Heart left ventricle (tissue), 16 donors: ENCODE measurements around the gene KIF26A. TPM values are rescaled to one million over a fixed set of nuclear protein-coding genes. Genes with fewer than 3 reads are reported as not detected.

Experiments used
- ATAC-seq, 4 donors: fragments of 200-7000 bp; cut with Tn5 transposase; one replicate each; pipeline ENCODE4 v1.9.1; 2020 to 2022; ENCODE audit warnings: moderate library complexity in 4 of 4, mild to moderate bottlenecking in 3 of 4, moderate number of reproducible peaks in 1 of 4
- DNase-seq, 5 donors: peaks; one replicate each; pipeline ENCODE4 v3.0.0-alpha.2; 2020
- H3K27ac ChIP-seq, 12 donors: fragments of 200-600 bp; sonication (generic) in 4 of 12; one replicate each; pipeline versions ENCODE4 v1.5.0 to v1.8.0; 2016 to 2022; ENCODE audit warnings: mild to moderate bottlenecking in 2 of 12
- H3K27me3 ChIP-seq, 9 donors: fragments of 200-600 bp; sonication (generic) in 2 of 9; one replicate each; pipeline versions ENCODE4 v1.5.1 to v1.8.0; 2016 to 2022; ENCODE audit warnings: mild to moderate bottlenecking in 3 of 9
- H3K36me3 ChIP-seq, 9 donors: fragments of 200-600 bp; sonication (generic) in 2 of 9; one replicate each; pipeline versions ENCODE4 v1.5.0 to v1.8.0; 2018 to 2022; ENCODE audit warnings: mild to moderate bottlenecking in 2 of 9
- H3K4me1 ChIP-seq, 12 donors: fragments of 200-600 bp; sonication (generic) in 4 of 12; one replicate each; pipeline versions ENCODE4 v1.5.0 to v1.8.0; 2016 to 2022; ENCODE audit warnings: mild to moderate bottlenecking in 3 of 12
- H3K4me3 ChIP-seq, 12 donors: fragments of 200-600 bp; sonication (generic) in 4 of 12; one replicate each; pipeline versions ENCODE4 v1.5.0 to v1.8.0; 2017 to 2022; ENCODE audit warnings: mild to moderate bottlenecking in 9 of 12, moderate library complexity in 4 of 12
- H3K9me3 ChIP-seq, 12 donors: fragments of 200-600 bp; sonication (generic) in 4 of 12; one replicate each; pipeline versions ENCODE4 v1.5.0 to v1.8.0; 2016 to 2022; ENCODE audit warnings: mild to moderate bottlenecking in 1 of 12
- POLR2A ChIP-seq, 2 donors: fragments of 450-650 bp; IDR thresholded peaks; one replicate each; pipeline ENCODE4 v1.6.1; 2017; ENCODE audit warnings: antibody characterized with exemption in 2 of 2, mild to moderate bottlenecking in 2 of 2, moderate library complexity in 2 of 2
- WGBS, 4 donors: extraction: QIAGEN DNeasy Blood & Tissue Kit in 2 of 4; methylation state at CpG; one replicate each; pipeline versions ENCODE4 v1.1.5 to v1.1.7; 2013 to 2018; 5-methylcytosine and 5-hydroxymethylcytosine counted together
- intact Hi-C, 10 donors: fragments of 100-400 bp; cut with DNase I; formaldehyde crosslinking; loops; one replicate each; pipeline versions ENCODE4 v1.11.1 to v1.14.2; 2022
- polyA plus RNA-seq, 2 donors: library from polyadenylated mRNA; stranded (reverse); fragments of 200-250 nt; gene quantifications; one replicate each; pipeline ENCODE4 v1.2.3, GENCODE V29; 2013
- total RNA-seq, 9 donors: library from RNA; depleted of rRNA in 2 of 9; stranded (reverse); fragments of >200 nt in 2 of 9; fragmentation: NEBNext Ultra II Directional in 3 of 9; extraction: Animal tissue kit (Norgen Biotek cat#: 25700) in 3 of 9; gene quantifications; one replicate each; pipeline versions ENCODE4 v1.1.0 to v1.2.4, GENCODE V29; 2016 to 2023
- TF ChIP-seq, protein P1 (sequence below), 12 donors: fragments of 200-600 bp; sonication (generic) in 4 of 12; IDR thresholded peaks; one replicate each; pipeline versions ENCODE4 v1.5.0 to v1.8.0; 2018 to 2022; ENCODE audit warnings: antibody characterized with exemption in 12 of 12, mild to moderate bottlenecking in 5 of 12
- donor health status: ischemic (EF 13 %, LVEDD 7.1; RV severe dilation, severe dysfunction).
- donor health status: healthy with polysubstance abuse.
- donor health status: DM: no; HTN: yes; CAD: no.
- donor health status: DM: no; HTN: no; CAD: no.
- donor health status: ischemic (EF 25% LVEDD 6.9; RV normal size, moderate dysfunction).
- donor health status: ischemic (EF 25% LVEDD 5.7; RV mildly dilated, moderate dysfunction).
- donor health status: healthy.
- donor health status: DM: yes; HTN: yes; CAD: no.
- donor health status: ischemic (EF 35%, LVEDD 5.7; RV mildly dilated, moderate dysfunction).
- donor health status: nonischemic (EF 11% LVEDD 7.7; RV severe dilation, severe dysfunction).
- donor health status: DM: yes; HTN: yes; CAD: no.
- donor health status: PGD.
- donor health status: ischemic (EF 29% LVEDD 5.4; RV normal size, mild dysfunction).
- donor health status: nonischemic (EF 23%, LVEDD 6.1; RV moderate dilation, normal function).

Gene KIF26A
- total and polyA plus RNA-seq, 11 donors, result 4.9 to 12.6 (median 7.8) TPM

DNA sequence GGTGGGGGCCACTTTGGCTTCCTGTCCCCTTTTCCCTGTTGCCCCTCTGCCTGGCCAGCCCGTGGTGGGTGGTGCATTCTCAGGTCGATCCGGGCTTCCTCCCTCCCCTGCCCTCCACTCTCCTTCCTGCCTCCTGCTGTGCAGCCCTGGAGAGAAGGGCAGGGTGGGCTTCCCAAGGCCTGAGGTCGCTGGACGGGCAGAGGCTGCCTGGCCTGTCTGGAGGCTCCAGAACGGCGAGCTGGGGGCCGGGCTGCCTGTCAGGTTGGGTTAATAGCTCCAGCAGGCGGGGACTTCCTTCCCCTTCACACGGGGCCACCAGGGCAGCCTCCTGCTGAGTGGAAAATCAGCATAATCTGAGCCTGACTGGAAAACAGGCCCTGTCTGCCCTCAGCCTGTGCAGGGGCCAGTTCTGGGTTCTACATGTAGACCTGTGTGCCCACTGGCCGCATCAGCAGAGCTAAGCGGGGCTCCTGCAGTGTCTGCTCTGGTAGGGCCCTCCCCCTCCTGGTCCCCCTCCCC, 11.3 kb downstream of the KIF26A start:
- Histone ChIP-seq H3K36me3 (peaks cover 0 to 12% (median 0%) of the 10 kb centered on the region in 9 donors), H3K27me3 (no peaks in the 10 kb centered on the region), H3K27ac (peak overlapping the region in 7 of 12 donors; percentile 8 to 52 (median 36)), H3K9me3 (no peaks in the 10 kb centered on the region), H3K4me3 (peak overlapping the region in 1 of 12 donors; percentile 2), H3K4me1 (peaks cover 0 to 50% (median 18%) of the 10 kb centered on the region in 12 donors)
- TF ChIP-seq, protein P1, sequence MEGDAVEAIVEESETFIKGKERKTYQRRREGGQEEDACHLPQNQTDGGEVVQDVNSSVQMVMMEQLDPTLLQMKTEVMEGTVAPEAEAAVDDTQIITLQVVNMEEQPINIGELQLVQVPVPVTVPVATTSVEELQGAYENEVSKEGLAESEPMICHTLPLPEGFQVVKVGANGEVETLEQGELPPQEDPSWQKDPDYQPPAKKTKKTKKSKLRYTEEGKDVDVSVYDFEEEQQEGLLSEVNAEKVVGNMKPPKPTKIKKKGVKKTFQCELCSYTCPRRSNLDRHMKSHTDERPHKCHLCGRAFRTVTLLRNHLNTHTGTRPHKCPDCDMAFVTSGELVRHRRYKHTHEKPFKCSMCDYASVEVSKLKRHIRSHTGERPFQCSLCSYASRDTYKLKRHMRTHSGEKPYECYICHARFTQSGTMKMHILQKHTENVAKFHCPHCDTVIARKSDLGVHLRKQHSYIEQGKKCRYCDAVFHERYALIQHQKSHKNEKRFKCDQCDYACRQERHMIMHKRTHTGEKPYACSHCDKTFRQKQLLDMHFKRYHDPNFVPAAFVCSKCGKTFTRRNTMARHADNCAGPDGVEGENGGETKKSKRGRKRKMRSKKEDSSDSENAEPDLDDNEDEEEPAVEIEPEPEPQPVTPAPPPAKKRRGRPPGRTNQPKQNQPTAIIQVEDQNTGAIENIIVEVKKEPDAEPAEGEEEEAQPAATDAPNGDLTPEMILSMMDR (IDR thresholded peaks at IDR 0.05), result no peak
- no peak for TF ChIP-seq POLR2A (IDR thresholded peaks at IDR 0.05)
- ATAC-seq (peak in 3 of 4 donors; percentile 50 to 77 (median 51)), DNase-seq (peak in 4 of 5 donors; percentile 55 to 65 (median 63))
- intact Hi-C loops, result loop anchor here in 3 of 10 donors (10.0 kb wide), 4 partner anchors 75 to 215 kb away; no protein-coding TSS in a partner anchor
- 42 to 51% (median 46%) methylated on average over 11 to 12 of the region's 12 CpGs for WGBS, 4 donors

- ATAC-seq (peak in 1 of 4 donors; percentile 40), DNase-seq (peak in 1 of 5 donors; percentile 59)
- peak overlapping the region in 2 of 12 donors; percentile 32 to 52 for H3K27ac ChIP-seq
- H3K27me3 ChIP-seq, result no peaks in the 10 kb centered on the region
- no peak overlapping the region for H3K4me3 ChIP-seq
- 11 to 47% (median 46%) methylated on average over 9 to 19 of the region's 19 CpGs for WGBS, 4 donors
- no peaks in the 10 kb centered on the region for H3K9me3 ChIP-seq
- peaks cover 0 to 12% (median 0%) of the 10 kb centered on the region in 9 donors for H3K36me3 ChIP-seq
- TF ChIP-seq, protein P1 (IDR thresholded peaks at IDR 0.05), result peak in 3 of 12 donors; percentile 10 to 29 (median 14)
- TF ChIP-seq POLR2A (IDR thresholded peaks at IDR 0.05), result no peak
- intact Hi-C loops, result loop anchor here in 2 of 10 donors (10.0 kb wide), 2 partner anchors 124 to 214 kb away; no protein-coding TSS in a partner anchor
- H3K4me1 ChIP-seq, result peaks cover 0 to 55% (median 18%) of the 10 kb centered on the region in 12 donors
Measured at GRCh38 chr14:104150136-104151025, 12.0 kb downstream of the KIF26A start.

DNA sequence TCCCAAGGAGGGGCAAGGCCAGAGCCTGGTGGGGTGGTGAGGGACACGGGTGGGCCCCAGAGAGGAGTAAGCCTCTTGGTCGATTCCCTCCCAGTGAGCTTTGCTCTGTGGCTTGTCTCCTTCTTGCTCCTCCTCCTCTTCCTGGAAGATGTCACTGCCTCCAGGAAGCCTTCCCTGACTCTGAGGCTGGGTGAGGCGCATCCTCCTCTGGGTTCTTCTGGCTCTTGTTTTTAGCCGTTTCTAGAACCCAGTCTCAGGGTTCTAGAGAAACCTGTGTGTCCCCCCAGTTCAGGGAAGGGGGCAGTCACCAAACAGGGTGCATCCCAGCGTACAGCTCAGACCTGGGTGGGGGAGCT, 12.6 kb downstream of the KIF26A start:
- Histone ChIP-seq H3K36me3 (peaks cover 0 to 12% (median 0%) of the 10 kb centered on the region in 9 donors), H3K27ac (no peak overlapping the region), H3K9me3 (no peaks in the 10 kb centered on the region), H3K27me3 (no peaks in the 10 kb centered on the region), H3K4me1 (peaks cover 0 to 61% (median 20%) of the 10 kb centered on the region in 12 donors), H3K4me3 (no peak overlapping the region)
- DNase-seq (no peak), ATAC-seq (no peak)
- intact Hi-C loops, result loop anchor here in 2 of 10 donors (10.0 kb wide), 2 partner anchors 124 to 214 kb away; no protein-coding TSS in a partner anchor
- 82 to 90% (median 88%) methylated on average over 5 of the region's 5 CpGs for WGBS, 4 donors
- TF ChIP-seq, protein P1 (IDR thresholded peaks at IDR 0.05), result no peak
- TF ChIP-seq POLR2A (IDR thresholded peaks at IDR 0.05), result no peak
